GM12874 (cell line): Measurements from ENCODE around the gene IFNL4.

Experiments
- TF ChIP-seq, protein P1 (sequence below): IDR thresholded peaks from 2 replicates; pipeline ENCODE4 v1.5.1; 2011; ENCODE audit warnings: low read depth, mild to moderate bottlenecking, control low read depth, low read length, moderate library complexity; ENCODE audit not compliant: insufficient read depth

The IFNL4 gene

DNA sequence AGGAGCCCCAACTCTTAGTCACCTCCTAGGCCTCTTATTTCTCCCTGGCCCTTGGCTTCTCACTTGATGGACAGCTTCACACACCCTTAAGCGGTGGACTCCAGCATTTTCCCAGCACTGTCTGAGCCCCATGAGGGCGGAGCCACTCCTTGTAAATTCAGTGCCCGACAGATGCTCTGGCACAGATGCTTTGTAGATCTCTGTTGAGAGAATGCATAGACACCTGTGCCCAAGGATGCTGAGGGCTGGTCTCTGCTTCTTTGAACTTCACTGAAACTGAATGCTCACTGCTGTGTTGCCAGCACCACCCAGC lies 47.9 kb downstream of the IFNL4 start:
- TF ChIP-seq, protein P1, sequence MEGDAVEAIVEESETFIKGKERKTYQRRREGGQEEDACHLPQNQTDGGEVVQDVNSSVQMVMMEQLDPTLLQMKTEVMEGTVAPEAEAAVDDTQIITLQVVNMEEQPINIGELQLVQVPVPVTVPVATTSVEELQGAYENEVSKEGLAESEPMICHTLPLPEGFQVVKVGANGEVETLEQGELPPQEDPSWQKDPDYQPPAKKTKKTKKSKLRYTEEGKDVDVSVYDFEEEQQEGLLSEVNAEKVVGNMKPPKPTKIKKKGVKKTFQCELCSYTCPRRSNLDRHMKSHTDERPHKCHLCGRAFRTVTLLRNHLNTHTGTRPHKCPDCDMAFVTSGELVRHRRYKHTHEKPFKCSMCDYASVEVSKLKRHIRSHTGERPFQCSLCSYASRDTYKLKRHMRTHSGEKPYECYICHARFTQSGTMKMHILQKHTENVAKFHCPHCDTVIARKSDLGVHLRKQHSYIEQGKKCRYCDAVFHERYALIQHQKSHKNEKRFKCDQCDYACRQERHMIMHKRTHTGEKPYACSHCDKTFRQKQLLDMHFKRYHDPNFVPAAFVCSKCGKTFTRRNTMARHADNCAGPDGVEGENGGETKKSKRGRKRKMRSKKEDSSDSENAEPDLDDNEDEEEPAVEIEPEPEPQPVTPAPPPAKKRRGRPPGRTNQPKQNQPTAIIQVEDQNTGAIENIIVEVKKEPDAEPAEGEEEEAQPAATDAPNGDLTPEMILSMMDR, result no peak

DNA sequence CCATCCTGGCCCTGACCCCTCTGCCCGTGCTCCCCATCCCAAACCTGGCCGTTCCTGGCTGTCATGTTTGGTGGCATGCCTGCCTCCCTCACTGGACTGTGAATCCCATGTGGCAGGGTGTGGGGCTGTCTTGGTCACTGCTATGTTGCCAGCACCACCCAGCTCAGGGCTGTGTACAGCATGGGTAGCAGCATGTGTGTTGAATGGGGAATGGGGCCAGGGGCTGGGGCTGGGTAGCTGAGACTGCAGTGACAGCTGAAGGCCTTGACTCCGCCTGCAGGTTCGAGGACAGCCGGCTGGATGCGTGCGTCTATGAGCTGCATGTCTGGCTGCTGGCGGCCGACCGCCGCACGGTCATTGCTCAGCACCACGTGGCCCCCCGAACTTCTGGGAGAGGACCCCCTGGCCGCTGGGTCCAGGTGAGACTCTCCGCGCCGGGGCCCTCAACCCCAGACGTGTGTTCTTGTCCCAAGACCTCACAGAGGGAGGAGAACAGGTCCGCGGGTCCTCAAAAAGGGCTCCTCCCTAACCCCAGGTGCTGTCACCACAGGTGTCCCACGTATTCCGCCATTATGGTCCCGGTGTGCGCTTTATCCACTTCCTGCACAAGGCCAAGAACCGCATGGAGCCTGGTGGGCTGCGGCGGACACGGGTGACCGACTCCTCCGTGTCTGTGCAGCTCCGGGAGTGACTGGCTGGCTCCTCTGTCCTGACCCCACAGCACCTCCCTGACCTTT lies 48.4 kb downstream of the IFNL4 start:
- TF ChIP-seq, protein P1, result no peak

GRCh38 chr19:39199025-39199424 lies 49.6 kb downstream of the IFNL4 start:
- TF ChIP-seq, protein P1, result no peak

GRCh38 chr19:39197808-39198207 lies 50.8 kb downstream of the IFNL4 start:
- TF ChIP-seq, protein P1, result no peak

DNA sequence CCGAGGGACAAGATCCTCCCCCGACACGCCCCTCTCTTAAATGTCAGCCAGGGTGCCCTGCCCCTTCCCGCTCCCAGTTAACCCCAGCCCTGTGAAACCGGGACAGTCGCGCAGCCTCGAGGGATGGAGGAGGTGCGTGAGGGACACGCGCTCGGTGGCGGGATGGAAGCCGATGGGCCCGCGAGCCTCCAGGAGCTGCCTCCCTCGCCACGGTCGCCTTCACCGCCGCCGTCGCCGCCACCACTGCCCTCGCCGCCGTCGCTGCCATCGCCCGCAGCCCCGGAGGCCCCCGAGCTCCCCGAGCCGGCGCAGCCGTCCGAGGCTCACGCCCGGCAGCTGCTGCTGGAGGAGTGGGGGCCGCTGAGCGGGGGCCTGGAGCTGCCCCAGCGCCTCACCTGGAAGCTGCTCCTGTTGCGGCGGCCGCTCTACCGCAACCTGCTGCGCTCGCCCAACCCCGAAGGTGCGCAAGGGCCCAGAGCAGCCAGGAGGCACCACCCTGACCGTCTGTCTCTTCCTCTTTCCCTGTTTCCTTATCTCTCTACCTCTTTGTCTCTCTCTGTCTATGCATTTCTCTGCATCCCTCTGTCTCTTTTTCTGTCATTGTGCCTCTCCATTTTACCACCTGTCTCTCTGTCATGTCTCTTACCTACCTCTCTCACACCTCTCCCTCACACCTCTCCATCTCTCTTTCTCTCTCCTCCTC lies 51.6 kb downstream of the IFNL4 start, which contains the start of gene NCCRP1:
TSS of gene NCCRP1 (plus strand) at position 105 of the 703 bp plus-strand sequence. CDS start at position 124, 19 bp downstream.
- TF ChIP-seq, protein P1, result no peak

GRCh38 chr19:39196320-39196719 lies 52.3 kb downstream of the IFNL4 start:
- TF ChIP-seq, protein P1, result no peak
